IMR-90 (cell line): ENCODE data around the gene SLC19A1. TPM values are rescaled to one million over a fixed set of nuclear protein-coding genes. Genes with fewer than 3 reads are reported as not detected.

Source experiments
- ATAC-seq: fragments of 200-7000 bp; cut with Tn5 transposase; 2 replicates; pipeline ENCODE4 v1.9.1; 2020; ENCODE audit warnings: low read depth, mild to moderate bottlenecking, moderate library complexity
- BruUV-seq: library from RNA; stranded (reverse); fragments of 400-500 nt; replicated peaks from 2 replicates; lab custom pipeline; 2021; lab: Mats Ljungman, UMichigan
- CTCF ChIA-PET: fragments of 300-600 bp; formaldehyde crosslinking; extraction: SDS; loops from one replicate; lab custom pipeline; 2021; ENCODE audit warnings: antibody characterized with exemption; lab: Yijun Ruan, JAX
- POLR2A ChIA-PET: fragments of 300-600 bp; sonication (Branson Sonifier 250); formaldehyde crosslinking; loops from one replicate; lab custom pipeline; 2022; ENCODE audit warnings: antibody characterized with exemption; ENCODE audit not compliant: unreplicated experiment; lab: Charles Lee
- DNase-seq: peaks from one replicate; pipeline ENCODE4 v3.0.0; 2013
- H2AFZ ChIP-seq: replicated peaks from 2 replicates; pipeline ENCODE3; 2013; ENCODE audit warnings: low read length, mild to moderate bottlenecking; ENCODE audit not compliant: poor library complexity
- H2AK5ac ChIP-seq: 2 replicates; pipeline ENCODE4 v1.6.1; 2013; ENCODE audit warnings: low read depth, low read length, inconsistent platforms
- H2AK9ac ChIP-seq: replicated peaks from 2 replicates; pipeline ENCODE3; 2013; ENCODE audit warnings: mild to moderate bottlenecking, low read depth, low read length, moderate library complexity; ENCODE audit not compliant: poor library complexity
- H2BK120ac ChIP-seq: 2 replicates; pipeline ENCODE4 v1.6.1; 2013; ENCODE audit warnings: low read depth, low read length, inconsistent platforms
- H2BK15ac ChIP-seq: 3 replicates; pipeline ENCODE4 v1.6.1; 2013; ENCODE audit warnings: low read depth, low read length, inconsistent platforms
- H2BK20ac ChIP-seq: 2 replicates; pipeline ENCODE4 v1.6.1; 2013; ENCODE audit warnings: low read depth, mild to moderate bottlenecking, inconsistent platforms, low read length, moderate library complexity
- H2BK5ac ChIP-seq: 2 replicates; pipeline ENCODE4 v1.6.1; 2013; ENCODE audit warnings: mild to moderate bottlenecking, low read depth, low read length, inconsistent platforms; ENCODE audit not compliant: poor library complexity, severe bottlenecking
- H3K14ac ChIP-seq: replicated peaks from 2 replicates; pipeline ENCODE4 v1.6.1; 2013; ENCODE audit warnings: low read depth, low read length, inconsistent platforms
- H3K18ac ChIP-seq: 2 replicates; pipeline ENCODE4 v1.6.1; 2013; ENCODE audit warnings: low read depth, low read length, control low read depth
- H3K23ac ChIP-seq: 2 replicates; pipeline ENCODE4 v1.6.1; 2013; ENCODE audit warnings: low read depth, low read length, inconsistent platforms
- H3K27ac ChIP-seq: 2 replicates; pipeline ENCODE4 v1.5.1; 2013; ENCODE audit warnings: mild to moderate bottlenecking, control low read depth, low read length; ENCODE audit not compliant: insufficient read depth
- H3K27me3 ChIP-seq: 2 replicates; pipeline ENCODE4 v1.6.1; 2013; ENCODE audit warnings: low read length; ENCODE audit not compliant: control insufficient read depth, insufficient read depth
- H3K36me3 ChIP-seq: 2 replicates; pipeline ENCODE4 v1.6.1; 2013; ENCODE audit warnings: low read length, mixed read lengths; ENCODE audit not compliant: control insufficient read depth, insufficient read depth
- H3K4ac ChIP-seq: 2 replicates; pipeline ENCODE4 v1.6.1; 2013; ENCODE audit warnings: low read depth, low read length, inconsistent platforms
- H3K4me1 ChIP-seq: 2 replicates; pipeline ENCODE4 v1.6.1; 2013; ENCODE audit warnings: low read length, mixed read lengths; ENCODE audit not compliant: control insufficient read depth, insufficient read depth
- H3K4me2 ChIP-seq: 2 replicates; pipeline ENCODE4 v1.6.1; 2013; ENCODE audit warnings: low read depth, mild to moderate bottlenecking, control low read depth, low read length, moderate library complexity
- H3K4me3 ChIP-seq: 2 replicates; pipeline ENCODE4 v1.5.1; 2013; ENCODE audit warnings: low read depth, mild to moderate bottlenecking, control low read depth, low read length, moderate library complexity; ENCODE audit not compliant: insufficient read depth
- H3K56ac ChIP-seq: 2 replicates; pipeline ENCODE4 v1.6.1; 2013; ENCODE audit warnings: low read length, inconsistent platforms; ENCODE audit not compliant: insufficient read depth; ENCODE audit errors: extremely low read depth
- H3K79me1 ChIP-seq, 2 experiments: 2 replicates each; pipeline ENCODE4 v1.6.1; 2013; ENCODE audit warnings: low read length in 2 of 2, inconsistent platforms in 1 of 2, low read depth in 1 of 2
- H3K9ac ChIP-seq: 2 replicates; pipeline ENCODE4 v1.6.1; 2013; ENCODE audit warnings: low read depth, low read length, control low read depth
- H3K9me1 ChIP-seq: 2 replicates; pipeline ENCODE4 v1.6.1; 2013; ENCODE audit warnings: low read length, inconsistent platforms; ENCODE audit not compliant: insufficient read depth
- H3K9me3 ChIP-seq: 2 replicates; pipeline ENCODE4 v1.6.1; 2013; ENCODE audit warnings: low read length; ENCODE audit not compliant: control insufficient read depth, insufficient read depth
- H4K20me1 ChIP-seq: 2 replicates; pipeline ENCODE4 v1.6.1; 2013; ENCODE audit warnings: low read length, inconsistent platforms; ENCODE audit not compliant: insufficient read depth
- H4K5ac ChIP-seq: 2 replicates; pipeline ENCODE4 v1.6.1; 2013; ENCODE audit warnings: mild to moderate bottlenecking, low read depth, low read length, control low read depth
- H4K8ac ChIP-seq, 2 experiments: 2 replicates each; pipeline ENCODE4 v1.6.1; 2013; ENCODE audit warnings: low read depth in 2 of 2, low read length in 2 of 2, control low read depth in 1 of 2, inconsistent platforms in 1 of 2
- H4K91ac ChIP-seq: 2 replicates; pipeline ENCODE4 v1.6.1; 2013; ENCODE audit warnings: low read depth, low read length, inconsistent platforms; ENCODE audit not compliant: insufficient read depth
- MXI1 ChIP-seq: IDR thresholded peaks from 2 replicates; pipeline ENCODE4 v1.6.1; 2012; ENCODE audit warnings: low read depth, mild to moderate bottlenecking, low read length, moderate library complexity, borderline replicate concordance
- WGBS, 2 experiments: methylation state at CpG; one replicate each; pipeline versions ENCODE4 v1.1.5 to v1.1.7; 2013; ENCODE audit warnings: missing lambda C conversion rate in 2 of 2; ENCODE audit not compliant: insufficient read length in 1 of 2; ENCODE audit errors: extremely low coverage in 2 of 2; 5-methylcytosine and 5-hydroxymethylcytosine counted together
- dilution Hi-C: fragments of 300-500 bp; cut with HindIII; formaldehyde crosslinking; loops from one replicate; pipeline ENCODE4 v1.14.3; 2018; ENCODE audit warnings: low sequenced_read_pairs; ENCODE audit not compliant: unreplicated experiment
- in situ Hi-C: fragments of 300-500 bp; cut with MboI; formaldehyde crosslinking; loops from 3 replicates; pipeline ENCODE4 v1.14.3; 2019; ENCODE audit warnings: low sequenced_read_pairs, inconsistent platforms, mixed read lengths
- intact Hi-C: fragments of 100-400 bp; cut with micrococcal nuclease; formaldehyde crosslinking; loops from 2 replicates; pipeline ENCODE4 v1.10.0; 2022
- polyA plus RNA-seq, 3 experiments: library from polyadenylated mRNA; depleted of rRNA; stranded (reverse); fragments of >200 nt; gene quantifications; 2 replicates each; pipeline ENCODE4 v1.2.3, GENCODE V29; 2012; ENCODE audit warnings: low replicate concordance in 1 of 3
- total RNA-seq: library from RNA; depleted of rRNA; stranded (reverse); fragments of >200 nt; gene quantifications from 2 replicates; pipeline ENCODE4 v1.2.3, GENCODE V29; 2012

The SLC19A1 gene
- total and polyA plus RNA-seq, 2 of the 4 experiments (the other 2 are of a cell fraction) = 2.2 to 16.2 TPM

DNA sequence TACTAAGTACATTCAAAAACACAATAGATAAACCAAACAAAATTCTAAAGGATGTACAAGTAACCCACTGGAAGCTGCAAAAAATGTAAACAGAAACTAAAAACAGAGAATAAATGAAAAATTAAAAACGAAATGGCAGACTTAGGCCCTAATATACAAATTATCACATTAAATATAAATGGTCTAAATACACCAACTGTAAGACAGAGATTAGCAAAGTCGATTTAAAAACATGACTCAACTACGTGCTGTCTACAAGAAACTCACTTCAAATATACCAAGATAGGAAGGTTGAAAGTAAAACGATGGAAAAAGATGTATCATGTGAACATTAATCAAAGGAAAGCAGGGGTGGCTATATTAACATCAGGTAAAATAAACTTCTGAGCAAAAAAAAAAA, 23.1 kb downstream of the SLC19A1 start:
- Histone ChIP-seq H2BK5ac (no peak overlapping the region), H3K18ac (no peak overlapping the region), H3K9me1 (no peaks in the 10 kb centered on the region), H3K4ac (no peak overlapping the region), H3K14ac (no peak overlapping the region), H2BK20ac (no peak overlapping the region), H3K9me3 (peaks cover 16% of the 10 kb centered on the region), H4K91ac (no peak overlapping the region), H2AK5ac (no peak overlapping the region), H4K5ac (no peak overlapping the region), H3K9ac (no peak overlapping the region), H3K4me2 (no peak overlapping the region), H2AK9ac (no peak overlapping the region), H4K8ac (no peak overlapping the region), H3K27me3 (no peaks in the 10 kb centered on the region), H2BK120ac (no peak overlapping the region), H3K27ac (no peak overlapping the region), H3K79me1 (peaks cover 5 to 6% of the 10 kb centered on the region in 2 experiments; a peak in 2 of 4 replicates), H4K20me1 (no peaks in the 10 kb centered on the region), H3K4me1 (no peaks in the 10 kb centered on the region), H2BK15ac (no peak overlapping the region), H3K4me3 (no peak overlapping the region), H2AFZ (no peak overlapping the region), H3K23ac (no peak overlapping the region), H3K56ac (no peak overlapping the region), H3K36me3 (peaks cover 12% of the 10 kb centered on the region)
- intact Hi-C loops = no loop called here
- POLR2A ChIA-PET = no interaction called here
- no peak for TF ChIP-seq MXI1
- WGBS, 2 experiments = no CpG with 5 or more reads among the region's 4 CpGs
- no peak for DNase-seq
- in situ Hi-C loops = no loop called here
- ATAC-seq = no peak
- BruUV-seq = no TSS peak
- dilution Hi-C loops = no loop called here
- CTCF ChIA-PET = no interaction called here
